ENCODE measurements around the gene FAM53A. TPM values are rescaled to one million over a fixed set of nuclear protein-coding genes. Genes with fewer than 3 reads are reported as not detected.

The FAM53A gene
- total and polyA plus RNA-seq, 10 of the 15 experiments (the other 5 are each of a cell fraction or from before 2014, with no cell fraction given): 0.02 to 0.87 (median 0.38) TPM; not detected in 2

DNA sequence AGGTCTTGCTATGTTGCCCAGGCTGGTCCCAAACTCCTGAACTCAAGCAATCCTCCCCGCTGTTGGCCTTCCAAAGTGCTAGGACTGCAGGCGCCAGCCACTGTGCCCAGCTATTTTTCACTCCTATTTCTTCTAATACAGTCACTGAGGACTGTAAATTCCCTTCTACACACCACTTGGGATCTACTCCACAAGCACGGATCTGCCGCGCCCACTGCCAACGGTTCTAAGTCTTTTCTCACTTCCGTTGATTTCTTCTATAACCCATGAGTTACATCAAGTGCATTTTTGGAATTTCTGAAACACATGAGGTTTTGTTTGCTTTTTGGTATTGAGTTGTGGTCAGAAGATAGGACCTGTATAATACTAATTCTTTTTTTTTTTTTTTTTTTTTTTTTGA is 48.6 kb downstream of the FAM53A start:
- H3K79me2 ChIP-seq (ENCODE audit: control insufficient read depth, insufficient read depth, low read length): no peaks in the 10 kb centered on the region
- CTCF ChIA-PET: interaction anchor here (1.0 kb wide), 1 partner anchor 16 kb away, joined by 3 read pairs; no protein-coding TSS in a partner anchor
- H3K4me1 ChIP-seq (ENCODE audit: control insufficient read depth, insufficient read depth, low read length): no peaks in the 10 kb centered on the region
- BruUV-seq (replicated peaks): no TSS peak
- no peaks in the 10 kb centered on the region for H3K9me3 ChIP-seq (replicated peaks; ENCODE audit: control insufficient read depth, insufficient read depth, low read length)
- no peaks in the 10 kb centered on the region for H3K36me3 ChIP-seq (ENCODE audit: control insufficient read depth in 2 of 2, insufficient read depth in 2 of 2, low read length in 1 of 2)
- H2AFZ ChIP-seq (ENCODE audit: control insufficient read depth, low read depth, low read length): no peak overlapping the region
- no peaks in the 10 kb centered on the region for H3K27me3 ChIP-seq (replicated peaks in 1 of 2; ENCODE audit: control insufficient read depth in 2 of 2, insufficient read depth in 2 of 2, low read length in 1 of 2)
- H3K4me2 ChIP-seq (ENCODE audit: control insufficient read depth, insufficient read depth): no peak overlapping the region
- no peaks in the 10 kb centered on the region for H4K20me1 ChIP-seq (ENCODE audit: control insufficient read depth, insufficient read depth)
- H3K4me3 ChIP-seq: no peak overlapping the region
- WGBS (ENCODE audit: insufficient coverage, insufficient replicate concordance, low lambda C conversion rate, missing lambda C conversion rate): 91% methylated on average over 7 of the region's 7 CpGs
- in situ Hi-C loops (cut with MboI) (no loop called here), intact Hi-C loops (cut with micrococcal nuclease; ENCODE audit: unreplicated experiment) (no loop called here)
- SMC1A ChIA-PET (ENCODE audit: uncharacterized antibody, unreplicated experiment): no interaction called here
- ATAC-seq (no peak), FAIRE-seq (no peak), DNase-seq (ENCODE audit: low read depth, low spot score) (no peak)
- RAD21 ChIA-PET (ENCODE audit: unreplicated experiment): no interaction called here
- TF ChIP-seq EED (IDR thresholded peaks at IDR 0.05; ENCODE audit: low read depth): no peak
- no peak for TF ChIP-seq GATAD2B (conservative IDR thresholded peaks at IDR 0.05; ENCODE audit: low read depth)
- no peak for TF ChIP-seq NFXL1 (IDR thresholded peaks at IDR 0.05; ENCODE audit: borderline replicate concordance)
- TF ChIP-seq, protein P1, sequence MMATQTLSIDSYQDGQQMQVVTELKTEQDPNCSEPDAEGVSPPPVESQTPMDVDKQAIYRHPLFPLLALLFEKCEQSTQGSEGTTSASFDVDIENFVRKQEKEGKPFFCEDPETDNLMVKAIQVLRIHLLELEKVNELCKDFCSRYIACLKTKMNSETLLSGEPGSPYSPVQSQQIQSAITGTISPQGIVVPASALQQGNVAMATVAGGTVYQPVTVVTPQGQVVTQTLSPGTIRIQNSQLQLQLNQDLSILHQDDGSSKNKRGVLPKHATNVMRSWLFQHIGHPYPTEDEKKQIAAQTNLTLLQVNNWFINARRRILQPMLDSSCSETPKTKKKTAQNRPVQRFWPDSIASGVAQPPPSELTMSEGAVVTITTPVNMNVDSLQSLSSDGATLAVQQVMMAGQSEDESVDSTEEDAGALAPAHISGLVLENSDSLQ (IDR thresholded peaks at IDR 0.05): no peak
- no peak for TF ChIP-seq IKZF2 (IDR thresholded peaks at IDR 0.05)
- TF ChIP-seq CREM (IDR thresholded peaks at IDR 0.05; ENCODE audit: low read depth): no peak
- TF ChIP-seq HDAC2 (IDR thresholded peaks at IDR 0.05): no peak
- TF ChIP-seq STAT1 (conservative IDR thresholded peaks at IDR 0.05): no peak
- TF ChIP-seq, protein P2, sequence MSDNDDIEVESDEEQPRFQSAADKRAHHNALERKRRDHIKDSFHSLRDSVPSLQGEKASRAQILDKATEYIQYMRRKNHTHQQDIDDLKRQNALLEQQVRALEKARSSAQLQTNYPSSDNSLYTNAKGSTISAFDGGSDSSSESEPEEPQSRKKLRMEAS (IDR thresholded peaks at IDR 0.05; ENCODE audit: low read depth, low read length): no peak
- TF ChIP-seq BACH1 (IDR thresholded peaks at IDR 0.05; ENCODE audit: borderline replicate concordance): no peak
- TF ChIP-seq, protein P3, sequence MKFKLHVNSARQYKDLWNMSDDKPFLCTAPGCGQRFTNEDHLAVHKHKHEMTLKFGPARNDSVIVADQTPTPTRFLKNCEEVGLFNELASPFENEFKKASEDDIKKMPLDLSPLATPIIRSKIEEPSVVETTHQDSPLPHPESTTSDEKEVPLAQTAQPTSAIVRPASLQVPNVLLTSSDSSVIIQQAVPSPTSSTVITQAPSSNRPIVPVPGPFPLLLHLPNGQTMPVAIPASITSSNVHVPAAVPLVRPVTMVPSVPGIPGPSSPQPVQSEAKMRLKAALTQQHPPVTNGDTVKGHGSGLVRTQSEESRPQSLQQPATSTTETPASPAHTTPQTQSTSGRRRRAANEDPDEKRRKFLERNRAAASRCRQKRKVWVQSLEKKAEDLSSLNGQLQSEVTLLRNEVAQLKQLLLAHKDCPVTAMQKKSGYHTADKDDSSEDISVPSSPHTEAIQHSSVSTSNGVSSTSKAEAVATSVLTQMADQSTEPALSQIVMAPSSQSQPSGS (IDR thresholded peaks at IDR 0.05; ENCODE audit: low read length): no peak
- no peak for TF ChIP-seq POLR2A (IDR thresholded peaks at IDR 0.05; ENCODE audit: low read depth, low read length)
- H3K27ac ChIP-seq (ENCODE audit: control insufficient read depth, insufficient read depth): no peak overlapping the region
- POLR2A ChIA-PET: no interaction called here
- no peak overlapping the region for H3K9ac ChIP-seq (ENCODE audit: control insufficient read depth, insufficient read depth, low read length)

Data from GM12878 (cell line).